HEK293 (cell line): ENCODE results near the gene BCLAF1.
A peak's percentile ranks its signal among the peaks of the same experiment; 100 is the strongest.

Experiments used
- ATF2 ChIP-seq: fragments of 450-650 bp; formaldehyde crosslinking; IDR thresholded peaks from 2 replicates; pipeline ENCODE4 v1.5.1; 2016; ENCODE audit warnings: missing biosample characterization, missing genetic modification characterization, low read depth
- BCL6B ChIP-seq: fragments of 450-650 bp; formaldehyde crosslinking; IDR thresholded peaks from 2 replicates; pipeline ENCODE4 v1.5.1; 2017; ENCODE audit warnings: missing biosample characterization, missing genetic modification characterization
- FEZF1 ChIP-seq: fragments of 450-650 bp; formaldehyde crosslinking; IDR thresholded peaks from 2 replicates; pipeline ENCODE4 v1.5.1; 2016; ENCODE audit warnings: missing biosample characterization, missing genetic modification characterization
- GLIS1 ChIP-seq: fragments of 450-650 bp; formaldehyde crosslinking; IDR thresholded peaks from 2 replicates; pipeline ENCODE4 v1.5.1; 2016; ENCODE audit warnings: missing biosample characterization, missing genetic modification characterization
- INSM2 ChIP-seq: fragments of 450-650 bp; formaldehyde crosslinking; IDR thresholded peaks from 2 replicates; pipeline ENCODE4 v1.5.1; 2016; ENCODE audit warnings: missing biosample characterization, missing genetic modification characterization
- MZF1 ChIP-seq: fragments of 450-650 bp; formaldehyde crosslinking; IDR thresholded peaks from 2 replicates; pipeline ENCODE4 v1.5.1; 2017; ENCODE audit warnings: missing biosample characterization, missing genetic modification characterization, borderline replicate concordance
- ZFHX2 ChIP-seq: fragments of 450-650 bp; formaldehyde crosslinking; conservative IDR thresholded peaks from 2 replicates; pipeline ENCODE4 v1.5.1; 2016; ENCODE audit warnings: missing biosample characterization, missing genetic modification characterization
- ZFP41 ChIP-seq: fragments of 450-650 bp; formaldehyde crosslinking; IDR thresholded peaks from 2 replicates; pipeline ENCODE4 v1.5.1; 2016; ENCODE audit warnings: missing biosample characterization, missing genetic modification characterization, borderline replicate concordance
- ZNF114 ChIP-seq: fragments of 450-650 bp; formaldehyde crosslinking; IDR thresholded peaks from 2 replicates; pipeline ENCODE4 v1.5.0; 2017; ENCODE audit warnings: missing biosample characterization, missing genetic modification characterization
- ZNF138 ChIP-seq: fragments of 450-650 bp; formaldehyde crosslinking; IDR thresholded peaks from 2 replicates; pipeline ENCODE4 v1.5.1; 2016; ENCODE audit warnings: missing biosample characterization, missing genetic modification characterization, borderline replicate concordance
- ZNF155 ChIP-seq: fragments of 450-650 bp; formaldehyde crosslinking; IDR thresholded peaks from 2 replicates; pipeline ENCODE4 v1.5.1; 2016; ENCODE audit warnings: missing biosample characterization, missing genetic modification characterization
- ZNF174 ChIP-seq: fragments of 450-650 bp; formaldehyde crosslinking; IDR thresholded peaks from 2 replicates; pipeline ENCODE4 v1.5.0; 2017; ENCODE audit warnings: missing biosample characterization, mild to moderate bottlenecking, missing genetic modification characterization
- ZNF18 ChIP-seq: fragments of 450-650 bp; formaldehyde crosslinking; IDR thresholded peaks from 2 replicates; pipeline ENCODE4 v1.5.1; 2016; ENCODE audit warnings: missing biosample characterization, missing genetic modification characterization
- ZNF223 ChIP-seq: fragments of 450-650 bp; formaldehyde crosslinking; IDR thresholded peaks from 2 replicates; pipeline ENCODE4 v1.5.1; 2016; ENCODE audit warnings: missing biosample characterization, missing genetic modification characterization
- ZNF239 ChIP-seq: fragments of 450-650 bp; formaldehyde crosslinking; IDR thresholded peaks from 2 replicates; pipeline ENCODE4 v1.5.1; 2016; ENCODE audit warnings: missing biosample characterization, missing genetic modification characterization
- ZNF280C ChIP-seq: fragments of 450-650 bp; formaldehyde crosslinking; IDR thresholded peaks from 2 replicates; pipeline ENCODE4 v1.5.1; 2016; ENCODE audit warnings: missing biosample characterization, missing genetic modification characterization
- ZNF366 ChIP-seq: fragments of 450-650 bp; formaldehyde crosslinking; conservative IDR thresholded peaks from 2 replicates; pipeline ENCODE4 v1.5.1; 2016; ENCODE audit warnings: missing biosample characterization, missing genetic modification characterization
- ZNF518A ChIP-seq: fragments of 450-650 bp; formaldehyde crosslinking; conservative IDR thresholded peaks from 2 replicates; pipeline ENCODE4 v1.5.1; 2016; ENCODE audit warnings: low read depth, missing biosample characterization, missing genetic modification characterization
- ZNF610 ChIP-seq: fragments of 450-650 bp; formaldehyde crosslinking; IDR thresholded peaks from 2 replicates; pipeline ENCODE4 v1.5.1; 2016; ENCODE audit warnings: missing biosample characterization, missing genetic modification characterization, borderline replicate concordance
- ZNF621 ChIP-seq: fragments of 450-650 bp; formaldehyde crosslinking; IDR thresholded peaks from 2 replicates; pipeline ENCODE4 v1.5.1; 2017; ENCODE audit warnings: missing biosample characterization, missing genetic modification characterization
- ZNF692 ChIP-seq: fragments of 450-650 bp; formaldehyde crosslinking; IDR thresholded peaks from 2 replicates; pipeline ENCODE4 v1.5.1; 2016; ENCODE audit warnings: missing biosample characterization, missing genetic modification characterization
- ZNF785 ChIP-seq: fragments of 450-650 bp; formaldehyde crosslinking; IDR thresholded peaks from 2 replicates; pipeline ENCODE4 v1.5.1; 2016; ENCODE audit warnings: missing biosample characterization, missing genetic modification characterization
- ZNF791 ChIP-seq: fragments of 450-650 bp; formaldehyde crosslinking; IDR thresholded peaks from 2 replicates; pipeline ENCODE4 v1.5.1; 2016; ENCODE audit warnings: missing biosample characterization, missing genetic modification characterization
- ZSCAN16 ChIP-seq: fragments of 450-650 bp; formaldehyde crosslinking; IDR thresholded peaks from 2 replicates; pipeline ENCODE4 v1.5.1; 2016; ENCODE audit warnings: missing biosample characterization, missing genetic modification characterization
- ZSCAN30 ChIP-seq: fragments of 450-650 bp; IDR thresholded peaks from 2 replicates; pipeline ENCODE4 v1.5.1; 2018; ENCODE audit warnings: missing biosample characterization, mild to moderate bottlenecking, missing genetic modification characterization, moderate library complexity

Gene BCLAF1

GRCh38 chr6:136226027-136226673 is 63.5 kb downstream of the BCLAF1 start (continued):
- TF ChIP-seq ATF2 (tag by site-specific recombination) (no peak), ZNF114 (tag by site-specific recombination) (no peak), BCL6B (tag by site-specific recombination) (no peak), INSM2 (tag by site-specific recombination) (no peak), ZNF280C (no peak), ZNF223 (tag by site-specific recombination) (no peak), GLIS1 (tag by site-specific recombination) (peak; percentile 59), ZNF155 (tag by site-specific recombination) (no peak), ZNF174 (tag by site-specific recombination) (no peak), MZF1 (tag by site-specific recombination) (no peak), ZFHX2 (tag by site-specific recombination) (no peak), ZNF791 (tag by site-specific recombination) (no peak), ZNF138 (tag by site-specific recombination) (no peak), FEZF1 (tag by site-specific recombination) (no peak), ZNF366 (tag by site-specific recombination) (0 out of 2 replicates have a peak, but pooled peaks have one; percentile 6), ZSCAN30 (0 out of 2 replicates have a peak, but pooled peaks have one; percentile 39), ZNF621 (tag by site-specific recombination) (no peak), ZNF18 (tag by site-specific recombination) (no peak), ZNF518A (tag by site-specific recombination) (no peak), ZSCAN16 (tag by site-specific recombination) (no peak), ZNF610 (tag by site-specific recombination) (no peak), ZNF785 (tag by site-specific recombination) (no peak), ZNF692 (peak; percentile 39), ZNF239 (tag by site-specific recombination) (no peak), ZFP41 (no peak)
